Neutrophil (primary cell): ENCODE measurements around the gene DENND1A.
A peak's percentile ranks its signal among the peaks of the same experiment; 100 is the strongest.

Source experiments
- H3K27ac ChIP-seq: fragments of 200-600 bp; sonication (generic); 2 replicates; pipeline ENCODE4 v1.5.1; 2016; ENCODE audit warnings: mild to moderate bottlenecking, moderate library complexity
- H3K27me3 ChIP-seq: fragments of 200-600 bp; sonication (generic); 2 replicates; pipeline ENCODE4 v1.6.0; 2016; ENCODE audit warnings: mild to moderate bottlenecking
- H3K36me3 ChIP-seq: fragments of 200-600 bp; sonication (generic); 2 replicates; pipeline ENCODE4 v1.5.1; 2017
- H3K4me1 ChIP-seq, 2 experiments: fragments of 200-600 bp in 1 of 2; sonication (generic) in 1 of 2; 1 replicate in 1 of 2; 2 replicates in 1 of 2; pipeline versions ENCODE4 v1.5.1 to v1.6.1; 2013 to 2016; ENCODE audit warnings: low read depth in 1 of 2, low read length in 1 of 2, mild to moderate bottlenecking in 1 of 2, moderate library complexity in 1 of 2; ENCODE audit not compliant: control insufficient read depth in 1 of 2, insufficient read depth in 1 of 2
- H3K4me3 ChIP-seq, 2 experiments: fragments of 200-600 bp in 1 of 2; sonication (generic) in 1 of 2; 1 replicate in 1 of 2; 2 replicates in 1 of 2; pipeline ENCODE4 v1.5.1; 2013 to 2016; ENCODE audit warnings: low read depth in 1 of 2, low read length in 1 of 2, mild to moderate bottlenecking in 1 of 2, moderate library complexity in 1 of 2
- H3K9me3 ChIP-seq: fragments of 200-600 bp; sonication (generic); 2 replicates; pipeline ENCODE4 v1.5.1; 2016
- CTCF ChIP-seq: fragments of 200-600 bp; sonication (generic); IDR thresholded peaks from 2 replicates; pipeline ENCODE4 v1.5.1; 2016; ENCODE audit warnings: antibody characterized with exemption

DENND1A gene

DNA sequence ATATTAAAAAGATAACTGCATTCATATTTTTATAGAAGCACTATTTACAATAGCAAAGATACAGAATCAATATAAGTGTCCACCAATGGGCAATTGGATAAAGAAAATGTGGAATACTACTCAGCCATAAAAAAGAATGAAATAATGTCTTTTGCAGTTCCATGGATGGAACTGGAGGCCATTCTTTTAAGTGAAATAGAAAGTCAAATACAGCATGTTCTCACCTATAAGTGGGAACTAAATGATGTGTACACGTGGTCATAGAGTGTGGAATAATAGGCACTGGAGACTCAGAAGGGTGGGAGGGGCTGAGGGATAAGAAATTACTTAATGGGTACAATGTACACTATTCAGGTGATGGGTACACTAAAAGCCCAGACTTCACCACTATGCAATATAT is 53.2 kb downstream of the DENND1A start:
- Histone ChIP-seq H3K27me3 (no peaks in the 10 kb centered on the region), H3K4me1 (no peaks in the 10 kb centered on the region), H3K9me3 (no peaks in the 10 kb centered on the region), H3K36me3 (peaks cover 15% of the 10 kb centered on the region), H3K4me3 (no peak overlapping the region), H3K27ac (no peak overlapping the region)
- TF ChIP-seq CTCF, result no peak

- Histone ChIP-seq H3K36me3 (peaks cover 12% of the 10 kb centered on the region), H3K9me3 (no peaks in the 10 kb centered on the region), H3K4me3 (no peak overlapping the region), H3K27me3 (no peaks in the 10 kb centered on the region), H3K27ac (no peak overlapping the region), H3K4me1 (peaks cover 10% of the 10 kb centered on the region in 2 experiments)
- no peak for TF ChIP-seq CTCF
These were observed 57.2 kb downstream of the DENND1A start for GRCh38 chr9:123872710-123873109.

- no peak overlapping the region for H3K4me3 ChIP-seq
- H3K36me3 ChIP-seq, result peaks cover 5% of the 10 kb centered on the region
- no peaks in the 10 kb centered on the region for H3K9me3 ChIP-seq
- peaks cover 19 to 20% of the 10 kb centered on the region in 2 experiments for H3K4me1 ChIP-seq
- no peaks in the 10 kb centered on the region for H3K27me3 ChIP-seq
- no peak overlapping the region for H3K27ac ChIP-seq
- TF ChIP-seq CTCF, result no peak
These were observed 58.1 kb downstream of the DENND1A start for GRCh38 chr9:123871781-123872180.

DNA sequence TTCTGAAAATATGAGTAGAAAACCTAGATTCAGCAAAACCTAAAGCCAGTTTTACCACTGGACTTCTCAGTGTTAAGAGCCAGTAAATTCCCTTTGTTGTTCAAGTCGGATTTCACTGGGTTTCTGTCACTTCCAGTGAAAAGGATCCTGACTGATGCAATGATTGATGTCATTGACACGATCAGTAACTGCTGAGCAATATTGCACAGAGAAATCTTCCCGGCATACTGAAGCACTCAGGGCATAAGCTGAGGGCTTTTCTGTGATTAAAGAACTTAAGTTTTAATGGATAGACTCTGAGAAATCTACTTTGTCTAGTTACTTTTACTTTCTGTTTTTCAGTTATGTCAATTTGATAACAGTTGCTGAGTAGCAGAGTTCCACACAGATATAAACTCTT is 61.9 kb downstream of the DENND1A start:
- TF ChIP-seq CTCF, result no peak

GRCh38 chr9:123867034-123867433 is 62.9 kb downstream of the DENND1A start:
- TF ChIP-seq CTCF, result no peak
- Histone ChIP-seq H3K4me1 (peaks cover 67% of the 10 kb centered on the region in 2 experiments), H3K27me3 (no peaks in the 10 kb centered on the region), H3K9me3 (no peaks in the 10 kb centered on the region), H3K4me3 (peak overlapping the region; percentile 38 to 51), H3K36me3 (no peaks in the 10 kb centered on the region), H3K27ac (peak overlapping the region; percentile 86)

More for the DNA sequence above, 61.9 kb downstream of the DENND1A start:
- peak overlapping the region; percentile 38 to 51 for H3K4me3 ChIP-seq
- peak overlapping the region; percentile 86 for H3K27ac ChIP-seq
- no peaks in the 10 kb centered on the region for H3K9me3 ChIP-seq
- peaks cover 57% of the 10 kb centered on the region in 2 experiments for H3K4me1 ChIP-seq
- H3K27me3 ChIP-seq, result no peaks in the 10 kb centered on the region
- no peaks in the 10 kb centered on the region for H3K36me3 ChIP-seq

DNA sequence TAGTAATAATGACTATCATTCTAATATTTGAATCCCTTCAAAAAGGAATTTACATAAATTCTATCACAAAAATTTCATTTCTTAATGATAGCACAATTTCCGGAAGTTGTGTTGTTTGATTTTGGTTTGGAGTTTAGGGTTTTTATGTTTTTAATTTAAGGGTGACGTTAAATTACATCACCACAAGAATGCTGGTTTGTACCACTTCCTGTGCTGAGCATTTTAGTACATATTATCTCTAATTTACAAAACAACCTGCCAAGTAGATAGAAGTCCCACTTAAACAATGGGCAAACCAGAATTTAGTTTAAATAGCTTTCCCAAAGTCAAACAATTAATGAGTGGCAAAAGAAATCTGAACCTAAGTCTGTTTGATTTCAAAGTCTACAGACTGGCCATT is 63.4 kb downstream of the DENND1A start:
- Histone ChIP-seq H3K4me1 (peaks cover 68 to 70% of the 10 kb centered on the region in 2 experiments), H3K36me3 (no peaks in the 10 kb centered on the region), H3K27me3 (no peaks in the 10 kb centered on the region), H3K27ac (peak overlapping the region; percentile 86), H3K9me3 (no peaks in the 10 kb centered on the region), H3K4me3 (peak overlapping the region; percentile 38 to 51)
- no peak for TF ChIP-seq CTCF
